ENCODE measurements around the gene MIPOL1. TPM values are rescaled to one million over a fixed set of nuclear protein-coding genes. Genes with fewer than 3 reads are reported as not detected.

The MIPOL1 gene
- total RNA-seq, 1 donor from 2014 or later = 3.4 TPM

- peak; percentile 39 for ATAC-seq
Measured at GRCh38 chr14:37466623-37467088, 268.9 kb downstream of the MIPOL1 start.

DNA sequence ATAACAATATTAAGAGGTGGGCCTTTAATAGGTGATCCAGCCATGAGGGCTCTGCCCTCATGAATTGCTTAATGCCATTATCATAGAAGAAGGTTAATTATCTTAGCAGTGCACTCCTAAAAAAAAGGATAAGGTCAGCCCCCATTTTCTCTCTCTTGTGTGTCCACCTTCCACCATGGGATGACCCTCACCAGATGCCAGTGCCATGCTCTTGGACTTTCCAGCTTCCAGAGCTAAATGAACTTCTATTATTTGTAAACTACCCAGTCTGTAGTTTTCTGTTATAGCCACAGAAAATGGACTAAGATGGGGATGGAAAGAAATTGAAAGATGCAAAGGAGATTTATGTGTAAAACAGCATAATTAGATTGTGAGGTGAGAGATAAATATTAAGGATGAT, 271.9 kb downstream of the MIPOL1 start:
- no peak for ATAC-seq

GRCh38 chr14:37470251-37470650, 272.5 kb downstream of the MIPOL1 start:
- no peak for ATAC-seq

- no peak for ATAC-seq
Measured at GRCh38 chr14:37472906-37473305, 275.2 kb downstream of the MIPOL1 start.

GRCh38 chr14:37474191-37474590, 276.5 kb downstream of the MIPOL1 start:
- no peak for ATAC-seq

- ATAC-seq = no peak
Measured at GRCh38 chr14:37480446-37481290, 282.9 kb downstream of the MIPOL1 start.

DNA sequence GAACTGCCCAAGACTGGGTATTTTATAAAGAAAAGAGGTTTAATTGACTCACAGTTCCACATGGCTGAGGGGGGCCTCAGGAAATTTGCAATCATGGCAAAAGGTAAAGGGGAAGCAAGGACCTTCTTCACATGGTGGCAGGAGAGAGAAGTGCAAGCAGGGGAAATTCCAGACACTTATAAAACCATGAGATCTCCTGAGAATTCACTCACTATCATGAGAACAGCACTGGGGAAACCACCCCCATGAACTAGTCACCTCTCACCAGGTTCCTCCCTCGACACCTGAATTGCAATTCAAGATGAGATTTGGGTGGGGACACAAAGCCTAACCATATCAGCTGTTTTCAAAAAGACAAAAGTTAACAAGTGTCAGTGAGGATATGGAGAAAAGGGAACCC, 284.7 kb downstream of the MIPOL1 start:
- ATAC-seq = no peak

- ATAC-seq = no peak
Measured at GRCh38 chr14:37483672-37484071, 285.9 kb downstream of the MIPOL1 start.

GRCh38 chr14:37490607-37491006, 292.9 kb downstream of the MIPOL1 start:
- no peak for ATAC-seq

DNA sequence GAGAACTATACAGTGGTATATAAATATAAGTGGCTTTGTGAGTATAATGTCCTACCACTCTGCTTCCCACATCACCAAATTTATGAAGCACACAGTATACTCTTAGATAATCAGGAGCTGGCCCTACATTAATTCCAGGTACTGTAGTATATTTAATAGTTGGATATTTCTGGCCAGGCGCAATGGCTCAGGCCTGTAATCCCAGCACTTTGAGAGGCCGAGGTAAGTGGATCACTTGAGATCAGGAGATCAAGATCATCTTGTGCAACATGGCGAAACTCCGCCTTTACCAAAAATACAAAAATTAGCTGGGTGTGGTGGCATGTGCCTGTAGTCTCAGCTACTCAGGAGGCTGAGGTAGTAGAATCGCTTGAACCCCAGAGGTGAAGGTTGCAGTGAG, 293.3 kb downstream of the MIPOL1 start:
- no peak for ATAC-seq

DNA sequence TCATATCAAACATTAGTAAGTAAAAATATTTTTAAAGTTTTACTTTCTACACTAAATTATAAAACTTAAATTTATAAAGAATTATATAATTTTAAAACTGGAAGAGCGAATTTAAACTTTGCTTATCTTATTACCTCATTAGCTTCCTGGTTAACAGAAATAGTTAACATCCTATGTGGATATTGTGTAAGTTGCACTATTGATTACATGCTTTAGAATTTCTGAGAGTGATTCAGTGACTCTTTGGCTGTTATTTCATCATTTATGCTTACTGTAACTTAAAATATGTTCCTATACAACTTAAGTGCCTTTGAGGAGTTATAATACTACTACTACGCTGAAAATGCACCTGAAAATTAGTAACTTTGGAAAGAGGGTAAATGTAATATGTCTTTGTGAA, 295.9 kb downstream of the MIPOL1 start:
- no peak for ATAC-seq

DNA sequence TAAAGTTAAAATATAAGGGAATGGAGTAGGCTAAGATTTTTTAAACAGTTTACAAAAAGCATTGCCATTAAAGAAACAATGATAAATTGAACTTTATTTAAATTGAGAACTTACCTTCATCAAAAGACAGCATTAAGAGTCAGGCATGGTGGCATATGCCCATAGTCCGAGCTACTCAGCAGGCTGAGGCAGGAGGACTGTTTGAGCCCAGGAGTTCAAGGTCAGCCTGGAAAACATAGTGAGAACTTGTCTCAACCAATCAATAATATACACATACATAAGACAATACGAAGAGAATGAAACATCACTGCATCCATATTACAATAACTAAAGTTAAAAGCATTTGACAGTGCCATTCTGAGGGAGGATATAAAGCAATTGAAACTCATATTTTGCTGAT, 299.7 kb downstream of the MIPOL1 start:
- no peak for ATAC-seq

- no peak for ATAC-seq
Measured at GRCh38 chr14:37501877-37502276, 304.1 kb downstream of the MIPOL1 start.

DNA sequence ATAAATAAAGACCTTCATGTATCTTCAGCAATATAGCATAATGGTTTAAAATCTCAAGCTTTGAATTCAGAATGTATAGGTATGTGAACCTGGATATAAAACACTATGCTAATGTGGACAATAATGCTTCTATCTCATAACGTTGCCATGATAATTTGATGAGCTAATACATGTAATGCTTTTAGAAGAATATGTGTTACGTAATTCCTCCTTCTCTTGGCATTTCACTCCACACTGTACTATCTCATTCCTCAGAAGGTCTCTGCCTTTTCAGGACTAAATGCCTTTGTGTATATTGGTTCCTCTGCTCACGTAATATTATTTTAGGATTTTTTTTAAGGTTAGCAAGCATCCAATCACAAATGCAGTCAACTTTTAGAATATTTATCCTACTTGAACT, 310.8 kb downstream of the MIPOL1 start:
- no peak for ATAC-seq

GRCh38 chr14:37512173-37512572, 314.4 kb downstream of the MIPOL1 start:
- no peak for ATAC-seq

- no peak for ATAC-seq
Measured at GRCh38 chr14:37515771-37516170, 318.0 kb downstream of the MIPOL1 start.

- no peak for ATAC-seq
Measured at GRCh38 chr14:37526994-37527393, 329.3 kb downstream of the MIPOL1 start.

GRCh38 chr14:37539992-37540391, 342.3 kb downstream of the MIPOL1 start:
- ATAC-seq = no peak

DNA sequence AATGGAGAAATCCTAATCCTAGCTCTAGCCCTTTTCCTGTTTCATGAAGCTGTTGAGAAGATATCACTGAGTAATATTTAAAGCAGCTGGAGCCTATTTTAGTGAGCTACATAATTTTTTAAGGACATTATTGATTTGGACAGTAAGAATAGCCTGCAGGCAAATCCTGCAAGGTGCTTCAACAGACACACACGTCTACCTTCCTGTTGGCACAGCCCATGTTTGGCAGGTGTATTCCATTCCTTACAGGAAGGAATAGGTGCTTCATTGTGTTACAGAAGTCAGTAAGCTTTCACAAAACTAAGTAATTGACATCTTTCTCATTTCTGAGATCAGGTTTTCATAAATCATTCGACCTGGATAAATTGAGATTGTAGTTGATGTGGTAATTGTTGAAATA, 346.7 kb downstream of the MIPOL1 start:
- peak; percentile 68 for ATAC-seq

GRCh38 chr14:37545174-37545573, 347.4 kb downstream of the MIPOL1 start:
- peak; percentile 52 for ATAC-seq

DNA sequence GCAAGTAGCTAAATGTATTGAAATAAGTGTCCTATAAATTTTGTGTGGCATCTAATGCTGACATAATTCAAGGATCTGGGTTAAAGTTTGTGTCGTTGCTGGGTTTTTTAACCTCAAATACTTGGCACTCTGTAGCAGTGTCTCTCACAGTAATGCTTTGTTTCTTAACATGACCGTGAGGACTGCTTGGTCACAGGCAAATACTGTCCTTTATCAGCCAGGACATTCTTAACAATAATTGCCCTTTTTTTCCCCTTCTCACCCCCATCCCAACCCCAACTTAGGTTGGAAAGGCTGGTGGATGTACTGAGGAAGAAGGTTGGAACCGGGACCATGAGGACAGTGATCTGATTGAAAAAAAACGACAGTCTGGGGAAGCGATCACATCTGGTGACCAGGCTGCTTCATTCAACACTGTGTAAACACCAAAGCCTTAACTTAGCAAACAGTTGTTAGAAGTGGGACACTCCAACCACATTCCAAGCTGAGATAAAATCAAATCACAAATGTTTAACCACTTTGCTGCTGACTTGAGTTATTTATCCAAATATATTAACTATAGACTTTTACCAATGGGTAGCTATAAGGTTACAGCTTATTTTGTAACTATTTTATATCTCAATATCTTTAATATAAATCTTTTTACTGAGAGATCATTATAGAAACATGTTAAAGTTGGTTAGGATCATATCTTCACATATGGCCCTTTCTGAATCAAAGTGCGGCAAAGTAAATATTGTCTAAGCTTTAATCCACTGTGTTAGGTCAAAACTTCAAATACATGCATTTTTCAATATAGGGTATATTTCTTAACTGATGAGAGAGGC, 349.1 kb downstream of the MIPOL1 start:
- ATAC-seq = no peak

DNA sequence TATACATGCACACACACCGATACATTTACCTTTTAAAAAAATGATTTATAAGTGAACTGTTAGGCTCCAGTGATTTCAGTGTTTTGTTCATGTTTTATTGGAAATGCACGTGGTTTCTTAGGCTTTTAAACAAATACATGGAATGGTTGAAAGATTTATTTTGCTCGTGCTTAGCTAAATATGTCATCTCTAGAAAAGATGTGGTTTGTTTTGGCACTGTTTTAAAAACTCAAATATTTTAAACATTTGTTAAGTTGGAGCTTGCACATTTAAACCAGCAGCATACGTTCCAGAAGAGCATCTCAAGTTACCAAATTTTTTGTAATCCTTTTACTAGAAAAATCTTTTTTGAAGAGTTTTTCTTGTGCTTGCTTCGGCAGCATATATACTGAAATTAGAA, 352.8 kb downstream of the MIPOL1 start:
- no peak for ATAC-seq

GRCh38 chr14:37551119-37551518, 353.4 kb downstream of the MIPOL1 start:
- ATAC-seq = no peak

Data from esophagus mucosa (tissue), 1 donor.